Urinary bladder (tissue), 4 donors: ENCODE measurements around the gene LGALS1. TPM values are rescaled to one million over a fixed set of nuclear protein-coding genes. Genes with fewer than 3 reads are reported as not detected.
"Not testable (repeated sequence)": the region's sequence is repeated elsewhere in the genome, so short reads cannot be mapped to it uniquely, and the experiment has no call there.

ENCODE experiments used
- DNase-seq: peaks from one replicate; pipeline ENCODE4 v3.0.0-alpha.2; 2015; ENCODE audit errors: extremely low spot score
- H3K27ac ChIP-seq: one replicate; pipeline ENCODE4 v1.5.1; 2013; ENCODE audit warnings: low read depth, mild to moderate bottlenecking, moderate library complexity
- H3K36me3 ChIP-seq: one replicate; pipeline ENCODE4 v1.6.1; 2013; ENCODE audit warnings: mild to moderate bottlenecking, moderate library complexity; ENCODE audit not compliant: insufficient read depth
- H3K4me1 ChIP-seq: one replicate; pipeline ENCODE4 v1.6.1; 2013; ENCODE audit warnings: mild to moderate bottlenecking, moderate library complexity; ENCODE audit not compliant: insufficient read depth
- H3K4me3 ChIP-seq: one replicate; pipeline ENCODE4 v1.5.1; 2013; ENCODE audit warnings: low read depth, low read length
- WGBS: extraction: QIAGEN DNeasy Blood & Tissue Kit; methylation state at CpG from one replicate; pipeline ENCODE4 v1.1.7; 2013; 5-methylcytosine and 5-hydroxymethylcytosine counted together
- polyA plus RNA-seq: library from polyadenylated mRNA; stranded (reverse); fragments of 200-250 nt; gene quantifications from one replicate; pipeline ENCODE4 v1.2.3, GENCODE V29; 2013
- total RNA-seq: library from RNA; depleted of rRNA; stranded (reverse); fragments of >200 nt; gene quantifications from one replicate; pipeline ENCODE4 v1.2.3, GENCODE V29; 2014
- donor health status: healthy with polysubstance abuse.
- donor health status: healthy.

The LGALS1 gene
- total and polyA plus RNA-seq, 2 donors = 1,499 to 1,781 TPM

DNA sequence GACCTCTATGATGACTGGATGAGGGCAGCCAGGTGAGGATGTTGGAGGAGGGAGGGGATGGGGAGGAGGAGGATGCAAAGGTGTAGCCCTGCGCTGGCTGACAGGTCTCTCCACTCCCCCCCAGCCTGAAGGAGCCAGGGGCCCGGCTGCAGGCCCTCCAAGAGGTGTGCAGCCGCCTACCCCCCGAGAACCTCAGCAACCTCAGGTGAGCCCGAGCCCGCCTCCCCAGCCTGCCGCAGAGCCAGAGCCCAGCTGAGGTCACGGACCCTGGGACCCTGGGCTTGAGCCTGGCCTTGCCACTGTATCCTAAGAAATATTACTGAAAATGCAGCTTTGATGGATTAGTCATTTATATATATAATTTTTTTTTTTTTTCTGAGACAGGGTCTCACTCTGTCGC is 28.1 kb upstream of the LGALS1 start:
- Histone ChIP-seq H3K27ac (no peak overlapping the region), H3K4me1 (no peaks in the 10 kb centered on the region)
- 96% methylated on average over 9 of the region's 9 CpGs for WGBS

DNA sequence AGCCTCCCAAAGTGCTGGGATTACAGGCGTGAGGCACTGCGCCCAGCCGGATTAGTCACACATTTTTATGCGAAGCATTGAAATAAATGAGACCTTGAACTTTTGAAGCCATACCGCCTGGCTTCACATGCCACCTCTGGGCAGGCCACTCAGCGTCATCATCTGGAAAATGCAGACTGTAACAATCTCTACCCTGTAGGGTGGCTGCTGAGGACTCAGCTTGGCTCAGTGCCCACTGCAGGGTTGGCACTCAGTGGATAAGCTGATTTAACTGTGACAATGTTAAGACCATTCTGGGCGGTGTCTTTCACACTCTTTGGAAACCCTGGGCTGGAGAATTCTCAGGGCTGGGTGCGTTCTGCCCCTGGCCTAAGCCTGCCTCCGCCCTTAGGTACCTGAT is 27.5 kb upstream of the LGALS1 start:
- Histone ChIP-seq H3K36me3 (peaks cover 2% of the 10 kb centered on the region), H3K4me1 (no peaks in the 10 kb centered on the region), H3K27ac (no peak overlapping the region), H3K4me3 (no peak overlapping the region)
- no peak for DNase-seq
- 84% methylated on average over 9 of the region's 9 CpGs for WGBS

More for the DNA sequence above, 28.1 kb upstream of the LGALS1 start:
- peaks cover 2% of the 10 kb centered on the region for H3K36me3 ChIP-seq
- H3K4me3 ChIP-seq = no peak overlapping the region
- DNase-seq = no peak

GRCh38 chr22:37650463-37651136 is 24.8 kb upstream of the LGALS1 start:
- Histone ChIP-seq H3K4me1 (no peaks in the 10 kb centered on the region), H3K27ac (no peak overlapping the region), H3K4me3 (no peak overlapping the region), H3K36me3 (peaks cover 2% of the 10 kb centered on the region)
- 96% methylated on average over 17 of the region's 17 CpGs for WGBS
- DNase-seq = no peak

- no peak for DNase-seq
- no peak overlapping the region for H3K27ac ChIP-seq
- WGBS = 85% methylated on average over 14 of the region's 14 CpGs
These were observed 20.7 kb upstream of the LGALS1 start for GRCh38 chr22:37654563-37655251.

GRCh38 chr22:37655252-37655563 is 20.2 kb upstream of the LGALS1 start:
- DNase-seq = no peak
- no peaks in the 10 kb centered on the region for H3K4me1 ChIP-seq
- H3K4me3 ChIP-seq = no peak overlapping the region
- 84% methylated on average over 17 of the region's 17 CpGs for WGBS
- no peak overlapping the region for H3K27ac ChIP-seq
- H3K36me3 ChIP-seq = peaks cover 2% of the 10 kb centered on the region

More at GRCh38 chr22:37654563-37655251, 20.7 kb upstream of the LGALS1 start:
- Histone ChIP-seq H3K36me3 (peaks cover 2% of the 10 kb centered on the region), H3K4me1 (no peaks in the 10 kb centered on the region), H3K4me3 (no peak overlapping the region)

DNA sequence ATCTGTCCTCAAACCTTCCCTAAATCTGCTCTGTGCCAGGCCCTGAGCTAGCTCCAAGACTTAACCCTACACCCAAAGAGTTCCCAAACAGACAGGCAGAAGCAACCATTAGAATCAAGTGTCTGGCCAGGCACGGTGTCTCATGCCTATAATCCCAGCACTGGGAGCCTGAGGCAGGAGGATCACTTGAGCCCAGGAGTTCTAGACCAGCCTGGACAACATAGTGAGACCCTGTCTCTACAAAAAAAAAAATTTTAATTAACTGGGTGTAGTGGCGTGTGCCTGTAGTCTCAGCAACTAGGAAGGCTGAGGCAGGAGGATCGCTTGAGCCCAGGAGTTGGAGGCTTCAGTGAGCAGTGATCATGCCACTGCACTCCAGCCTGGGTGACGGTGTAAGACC is 18.9 kb upstream of the LGALS1 start:
- not testable (repeated sequence) for H3K36me3 ChIP-seq, H3K27ac ChIP-seq, H3K4me3 ChIP-seq, H3K4me1 ChIP-seq, DNase-seq
- WGBS = 95% methylated on average over 4 of the region's 4 CpGs

DNA sequence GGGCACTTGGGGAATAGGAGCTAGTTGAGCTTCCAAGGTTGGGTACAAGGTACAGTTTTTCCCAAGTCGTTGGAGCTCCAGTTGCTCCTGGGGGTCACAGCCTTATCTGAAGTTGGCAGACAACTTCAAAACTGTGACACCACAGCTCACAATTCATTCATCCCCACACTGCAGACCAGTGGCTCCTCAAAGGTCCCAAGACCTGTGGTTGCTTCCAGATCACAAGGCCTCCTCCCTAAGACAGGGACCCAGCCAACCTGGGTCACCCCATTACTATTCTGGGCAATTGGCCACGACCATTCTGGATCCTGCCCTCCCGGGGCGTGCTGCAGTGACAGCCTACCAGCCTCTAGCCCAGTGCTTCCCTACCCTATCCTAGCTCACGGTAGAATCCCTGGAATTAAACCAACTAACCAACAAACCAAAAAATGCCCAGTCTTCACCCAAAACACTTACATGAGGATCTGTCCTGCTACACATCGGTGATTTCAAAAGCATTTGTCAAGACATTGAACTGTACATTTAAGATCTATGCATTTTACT is 17.8 kb upstream of the LGALS1 start:
- peak overlapping the region; percentile 7 for H3K4me3 ChIP-seq
- no peak overlapping the region for H3K27ac ChIP-seq
- WGBS = 11% methylated on average over 6 of the region's 6 CpGs
- no peak for DNase-seq
- H3K36me3 ChIP-seq = no peaks in the 10 kb centered on the region
- H3K4me1 ChIP-seq = no peaks in the 10 kb centered on the region

DNA sequence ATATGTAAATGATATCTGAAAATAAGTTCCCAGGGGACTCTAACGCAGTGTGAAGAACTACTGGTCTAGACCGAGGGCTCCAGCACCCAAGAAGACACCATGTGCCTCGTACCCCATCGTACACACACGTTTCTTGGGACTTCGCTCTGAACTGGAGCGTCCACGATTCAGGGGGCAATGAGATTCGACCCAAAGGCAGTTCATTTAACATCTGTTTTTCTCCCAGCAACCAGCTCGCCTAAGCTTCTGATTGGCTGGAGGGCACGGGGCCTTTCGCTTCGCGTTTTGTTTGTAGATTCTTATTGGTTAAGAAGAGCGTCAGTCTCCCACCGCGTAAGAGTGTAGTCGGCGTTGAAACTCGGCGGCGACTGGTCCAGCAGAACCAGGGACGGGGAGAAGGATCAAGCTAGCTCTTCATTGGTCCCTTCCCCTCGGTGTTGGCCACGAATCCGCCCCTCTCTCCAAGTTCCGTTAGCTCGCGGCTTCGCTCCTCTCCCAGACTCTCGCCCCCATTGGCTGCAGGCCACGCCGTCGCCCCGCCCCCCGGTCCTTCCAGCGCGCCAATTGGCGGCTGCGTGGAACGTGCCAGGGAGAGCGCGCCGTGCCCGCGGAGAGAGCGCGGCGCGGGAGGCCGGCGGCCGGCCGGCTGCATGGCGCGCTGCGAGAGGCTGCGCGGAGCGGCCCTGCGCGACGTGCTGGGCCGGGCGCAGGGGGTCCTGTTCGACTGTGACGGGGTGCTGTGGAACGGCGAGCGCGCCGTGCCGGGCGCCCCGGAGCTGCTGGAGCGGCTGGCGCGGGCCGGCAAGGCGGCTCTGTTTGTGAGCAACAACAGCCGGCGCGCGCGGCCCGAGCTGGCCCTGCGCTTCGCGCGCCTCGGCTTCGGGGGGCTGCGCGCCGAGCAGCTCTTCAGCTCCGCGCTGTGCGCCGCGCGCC is 17.0 kb upstream of the LGALS1 start, which contains the start of gene PDXP:
Gene PDXP, plus strand, starts transcription at position 591 of the 933 bp plus-strand sequence. Its CDS starts 60 bp downstream, at position 651.
- peak within 1 kb of the TSS; percentile 78 for H3K4me3 ChIP-seq
- H3K36me3 ChIP-seq = no peaks in the 10 kb centered on the region
- H3K27ac ChIP-seq = peak within 1 kb of the TSS; percentile 55
- DNase-seq = peak; percentile 98
- no peaks in the 10 kb centered on the region for H3K4me1 ChIP-seq
- under 1% methylated on average over 101 of the region's 101 CpGs for WGBS

GRCh38 chr22:37659066-37659896 is 16.2 kb upstream of the LGALS1 start:
- Histone ChIP-seq H3K27ac (no peak overlapping the region), H3K4me1 (no peaks in the 10 kb centered on the region), H3K36me3 (no peaks in the 10 kb centered on the region), H3K4me3 (peak overlapping the region; percentile 78)
- 3% methylated on average over 68 of the region's 68 CpGs for WGBS
- DNase-seq = no peak

- H3K4me1 ChIP-seq = no peaks in the 10 kb centered on the region
- DNase-seq = no peak
- 74% methylated on average over 14 of the region's 14 CpGs for WGBS
- no peak overlapping the region for H3K27ac ChIP-seq
- no peak overlapping the region for H3K4me3 ChIP-seq
- no peaks in the 10 kb centered on the region for H3K36me3 ChIP-seq
These were observed 15.3 kb upstream of the LGALS1 start for GRCh38 chr22:37659897-37660708.

- DNase-seq = no peak
- no peak overlapping the region for H3K4me3 ChIP-seq
- no peaks in the 10 kb centered on the region for H3K36me3 ChIP-seq
- WGBS = 69% methylated on average over 2 of the region's 2 CpGs
- H3K4me1 ChIP-seq = no peaks in the 10 kb centered on the region
- no peak overlapping the region for H3K27ac ChIP-seq
These were observed 14.8 kb upstream of the LGALS1 start for GRCh38 chr22:37660709-37661045.

DNA sequence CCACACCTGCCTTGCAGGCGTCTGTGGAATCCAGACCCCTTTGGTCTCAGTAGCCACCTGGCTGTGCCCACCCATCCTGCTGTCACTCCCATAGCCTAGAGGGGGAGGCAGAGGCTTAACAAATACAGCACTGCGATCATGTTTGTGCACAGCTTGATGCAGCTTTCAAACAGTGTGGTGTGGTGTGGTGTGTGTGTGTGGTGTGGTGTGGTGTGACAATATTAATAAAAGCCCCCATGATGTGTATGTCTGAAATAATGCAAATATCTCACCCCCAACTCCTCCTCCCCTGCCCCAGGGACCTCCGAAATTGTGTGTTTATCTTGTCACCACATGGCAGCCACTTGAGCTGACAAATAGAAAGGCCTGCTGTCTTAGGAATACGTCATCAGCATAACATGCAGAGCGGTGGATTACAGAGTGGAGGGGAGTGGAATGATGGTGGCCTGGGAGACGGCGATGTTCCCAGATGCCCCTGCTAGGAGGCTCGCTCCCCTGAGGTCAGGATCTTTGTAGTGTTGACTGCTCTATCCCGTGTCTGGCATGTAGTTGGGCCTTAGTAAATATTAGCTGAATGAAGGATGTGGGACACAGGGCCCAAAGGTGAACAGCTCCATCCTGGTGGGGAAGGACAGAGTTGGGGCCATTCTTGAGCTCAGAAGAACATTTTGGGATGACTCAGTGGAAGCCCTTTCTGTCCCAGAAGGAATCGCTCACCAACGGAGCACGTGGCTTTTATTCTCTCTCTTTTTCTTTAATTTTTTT is 14.1 kb upstream of the LGALS1 start:
- no peaks in the 10 kb centered on the region for H3K4me1 ChIP-seq
- DNase-seq = no peak
- peak overlapping the region; percentile 55 for H3K27ac ChIP-seq
- no peaks in the 10 kb centered on the region for H3K36me3 ChIP-seq
- H3K4me3 ChIP-seq = no peak overlapping the region
- WGBS = 27% methylated on average over 12 of the region's 12 CpGs
